HG02759 (cell line): ENCODE results near the gene SCN5A.
A peak's percentile ranks its signal among the peaks of the same experiment; 100 is the strongest.
"Not testable (repeated sequence)": the region's sequence is repeated elsewhere in the genome, so short reads cannot be mapped to it uniquely, and the experiment has no call there.

Source experiments
- ATAC-seq: cut with Tn5 transposase; IDR thresholded peaks from one replicate; pipeline ENCODE4 v1.9.1; 2021; ENCODE audit warnings: mild to moderate bottlenecking, moderate library complexity; ENCODE audit not compliant: unreplicated experiment

The SCN5A gene

GRCh38 chr3:38580450-38581382, 68.8 kb downstream of the SCN5A start:
- ATAC-seq: no peak

GRCh38 chr3:38579551-38580449, 69.7 kb downstream of the SCN5A start:
- ATAC-seq: peak; percentile 56

DNA sequence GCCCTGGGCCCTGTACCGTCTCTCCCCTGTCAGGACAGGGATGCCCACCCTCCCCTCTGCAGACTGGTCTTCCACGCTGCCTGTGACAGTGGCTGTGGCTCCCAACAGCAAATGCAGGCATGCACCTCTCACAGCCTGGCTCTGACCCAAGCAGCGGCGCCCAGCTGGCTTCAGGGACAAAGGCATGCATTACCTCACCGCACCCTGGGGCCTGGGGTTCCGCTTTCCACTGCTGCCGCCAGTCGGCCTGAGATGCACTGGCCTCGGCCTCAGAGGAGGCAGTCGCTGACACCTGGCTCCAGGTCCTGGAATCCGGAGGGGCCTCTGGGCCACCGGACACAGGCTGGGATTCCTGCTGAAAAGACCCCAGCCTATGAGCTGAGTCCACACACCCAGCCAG, 70.3 kb downstream of the SCN5A start:
- ATAC-seq: no peak

DNA sequence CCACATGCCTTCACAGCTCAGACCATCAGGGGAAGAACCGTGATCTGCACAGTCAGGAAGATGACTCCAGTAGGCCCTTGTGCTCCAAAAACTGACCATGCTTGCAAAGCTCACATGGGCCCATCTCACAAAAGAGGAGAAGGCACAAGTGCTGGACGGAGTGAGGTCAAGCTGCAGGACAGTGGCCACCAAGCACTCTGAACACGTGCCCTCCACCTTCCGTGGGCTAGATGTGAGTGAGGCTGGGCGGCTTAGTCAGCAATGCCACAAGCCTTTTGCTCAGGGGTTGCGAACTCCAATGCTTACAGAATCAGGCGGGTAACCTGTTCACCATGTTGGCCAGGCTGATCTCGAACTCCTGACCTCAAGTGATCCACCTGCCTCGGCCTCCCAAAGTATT, 70.9 kb downstream of the SCN5A start:
- ATAC-seq: no peak

DNA sequence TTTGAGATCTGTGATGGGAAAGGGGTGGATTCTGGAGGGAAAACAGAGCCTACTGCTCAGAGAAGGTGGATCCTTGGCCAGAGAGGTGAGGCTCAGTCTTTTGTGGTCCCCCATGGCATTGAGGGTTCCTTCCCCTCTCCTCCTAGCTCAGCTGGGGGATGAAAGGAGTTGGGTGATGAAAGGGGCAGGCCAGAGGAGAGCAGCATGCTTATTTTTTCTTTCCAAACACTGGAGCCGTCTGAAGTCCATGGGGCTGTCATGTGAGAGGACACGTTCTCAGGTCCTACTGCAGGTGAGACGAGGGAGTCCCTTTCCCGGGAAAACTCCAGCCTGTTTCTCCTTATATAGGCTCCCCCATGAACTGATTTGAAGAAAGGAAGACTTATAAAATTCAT, 71.4 kb downstream of the SCN5A start:
- no peak for ATAC-seq

- no peak for ATAC-seq
These were observed 72.0 kb downstream of the SCN5A start for GRCh38 chr3:38577371-38578080.

DNA sequence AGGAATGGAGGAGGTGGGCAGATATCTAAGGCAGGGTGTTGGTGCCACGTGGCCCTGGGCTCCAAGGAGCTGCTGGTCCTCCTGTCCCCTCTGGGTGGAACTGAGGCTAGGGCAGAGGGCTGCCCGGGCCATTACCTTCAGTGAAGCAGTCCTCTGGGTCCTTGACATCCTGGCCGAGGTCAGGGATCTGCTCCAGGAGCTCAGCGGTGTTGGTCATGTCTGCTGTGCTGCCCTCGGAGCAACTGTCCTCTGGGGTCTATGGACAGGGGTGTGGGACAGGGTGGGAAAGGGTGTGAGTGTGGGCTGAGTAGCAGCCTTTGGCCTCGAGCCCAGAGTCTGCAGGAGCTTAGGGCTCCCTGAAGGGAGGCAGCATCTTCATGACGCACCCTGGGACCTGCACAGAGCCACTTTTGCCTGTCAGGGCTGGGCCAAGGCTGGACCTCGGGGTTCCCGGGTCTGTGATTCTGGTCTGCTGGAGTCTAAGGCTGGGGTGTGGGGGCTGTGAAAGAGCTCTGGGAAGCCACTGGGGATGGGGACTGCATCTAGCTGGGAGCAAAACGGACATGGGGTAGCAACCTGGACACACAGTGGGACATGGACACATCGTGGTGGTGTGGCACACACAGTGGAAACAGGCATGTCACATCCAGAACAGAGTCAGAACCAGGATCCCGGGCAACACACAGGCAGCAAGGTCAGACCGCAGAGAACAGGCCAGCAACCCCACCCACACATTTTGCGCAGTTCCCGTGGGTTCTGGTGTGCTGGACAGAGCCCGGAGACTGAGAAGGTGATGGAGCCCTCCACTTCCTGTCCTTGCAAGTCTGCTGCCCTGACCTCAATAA, 72.7 kb downstream of the SCN5A start:
- no peak for ATAC-seq

- no peak for ATAC-seq
These were observed 73.4 kb downstream of the SCN5A start for GRCh38 chr3:38576131-38576525.

GRCh38 chr3:38575279-38575843, 74.1 kb downstream of the SCN5A start:
- ATAC-seq: no peak

DNA sequence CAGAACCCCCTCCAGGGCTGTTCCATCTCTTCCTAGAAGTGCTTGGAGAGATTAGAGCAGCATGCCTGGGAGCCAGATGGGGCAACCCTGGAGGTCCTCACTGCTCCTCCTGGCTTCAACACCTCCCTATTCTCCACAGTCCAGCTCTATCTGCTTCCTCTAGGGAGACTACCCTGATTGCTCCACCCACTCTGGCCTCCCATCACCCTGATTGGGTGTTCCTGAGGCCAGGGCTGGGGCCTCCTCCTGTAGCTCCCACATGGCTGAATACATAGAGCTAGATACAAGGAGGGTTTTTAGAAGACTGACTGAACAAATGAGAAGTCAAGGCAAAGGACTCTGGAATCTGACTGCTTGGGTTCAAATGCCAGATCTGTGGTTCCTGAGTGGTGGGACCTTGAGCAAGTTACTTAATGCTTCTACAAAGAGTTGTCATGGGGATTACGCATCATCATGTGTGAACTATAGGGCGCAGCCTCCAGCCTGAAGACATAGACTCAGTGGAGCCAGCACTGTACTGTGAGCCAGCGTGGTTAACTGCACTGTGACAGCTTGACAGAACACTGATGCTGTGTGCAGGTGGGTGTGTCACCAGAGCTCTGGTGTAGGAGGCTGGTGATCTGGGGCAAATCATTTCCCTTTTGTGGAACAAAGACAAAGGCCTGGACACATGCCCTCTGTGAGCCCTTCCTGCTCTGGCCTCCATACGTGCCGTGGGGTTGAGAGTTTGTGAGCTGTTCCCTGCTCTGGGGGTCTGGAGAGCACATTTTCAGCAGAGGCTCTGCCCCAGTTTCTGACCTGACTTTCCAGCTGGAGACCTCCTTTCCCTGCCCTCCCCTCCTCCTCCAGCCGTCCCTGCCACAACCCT, 74.8 kb downstream of the SCN5A start:
- no peak for ATAC-seq

DNA sequence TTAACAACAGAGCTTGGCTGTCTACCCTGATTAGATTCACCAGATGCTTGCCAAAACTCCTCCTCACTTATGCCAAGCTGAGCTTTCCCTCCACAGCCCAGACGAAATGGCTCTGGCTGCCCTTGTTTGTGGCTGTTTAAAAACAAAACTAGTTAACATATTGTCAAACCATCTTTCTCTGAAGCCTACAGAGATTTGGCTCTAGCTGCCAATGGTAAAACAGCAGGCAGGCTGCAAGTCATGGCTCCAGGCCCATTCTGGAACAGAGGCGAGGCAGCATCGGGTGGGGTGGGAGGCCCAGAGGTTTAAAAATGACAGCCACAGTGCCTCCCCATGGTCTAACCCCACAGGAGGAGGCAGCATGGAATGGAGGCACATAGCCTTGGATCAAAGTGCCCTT, 75.9 kb downstream of the SCN5A start:
- ATAC-seq: no peak

DNA sequence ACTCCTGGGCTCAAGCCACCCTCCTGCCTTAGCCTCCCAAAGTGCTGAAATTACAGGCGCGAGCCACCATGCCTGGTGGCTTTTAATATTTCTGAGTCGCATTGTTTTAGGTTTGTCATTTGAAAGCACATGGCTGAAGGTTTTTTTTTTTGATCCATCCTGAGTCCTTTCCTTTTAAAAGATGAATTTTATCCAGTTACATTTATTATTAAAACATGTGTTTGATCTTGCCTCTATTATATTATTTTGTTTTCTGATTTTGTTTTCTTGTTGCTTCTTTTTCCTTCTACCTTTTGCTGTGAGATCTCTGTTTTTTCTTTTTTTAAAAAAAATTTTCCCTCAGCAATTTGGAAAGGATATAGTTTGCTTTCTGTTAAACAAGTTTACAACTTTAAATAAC, 76.4 kb downstream of the SCN5A start:
- ATAC-seq: no peak

DNA sequence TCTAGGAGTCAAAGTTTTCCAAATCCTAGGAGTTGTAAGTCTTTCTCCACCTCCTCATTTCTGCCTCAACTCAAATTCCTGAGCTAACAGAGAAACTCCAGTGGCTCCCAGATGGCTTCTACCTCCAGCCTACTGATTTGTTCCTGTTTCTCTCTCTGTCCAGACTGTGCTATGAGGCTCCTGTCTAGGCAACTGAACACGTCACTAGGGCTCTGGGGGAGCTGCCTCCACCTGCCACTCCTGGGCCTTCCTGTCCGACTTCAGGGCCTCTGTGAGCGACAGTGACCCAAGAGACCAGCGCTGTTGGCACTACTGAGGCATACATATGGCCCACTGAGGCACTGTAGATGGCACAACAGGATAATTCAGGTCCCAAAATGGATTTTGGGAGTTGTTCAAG, 82.0 kb downstream of the SCN5A start:
- ATAC-seq: no peak

GRCh38 chr3:38566794-38567193, 82.7 kb downstream of the SCN5A start:
- not testable (repeated sequence) for ATAC-seq

DNA sequence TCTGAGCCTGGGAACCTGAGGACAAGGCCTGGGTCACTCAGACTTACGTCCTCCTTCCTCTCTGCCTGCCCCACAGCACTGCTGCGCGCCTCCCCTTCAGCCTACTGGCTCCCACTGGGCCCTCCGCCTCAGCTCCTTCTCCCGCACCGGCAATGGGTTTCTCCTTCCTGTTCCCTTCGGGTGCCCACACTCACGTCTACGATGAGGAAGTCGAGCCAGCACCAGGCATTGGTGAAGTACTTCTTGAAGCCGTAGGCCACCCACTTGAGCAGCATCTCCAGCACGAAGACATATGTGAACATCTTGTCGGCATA, 83.3 kb downstream of the SCN5A start:
- no peak for ATAC-seq

DNA sequence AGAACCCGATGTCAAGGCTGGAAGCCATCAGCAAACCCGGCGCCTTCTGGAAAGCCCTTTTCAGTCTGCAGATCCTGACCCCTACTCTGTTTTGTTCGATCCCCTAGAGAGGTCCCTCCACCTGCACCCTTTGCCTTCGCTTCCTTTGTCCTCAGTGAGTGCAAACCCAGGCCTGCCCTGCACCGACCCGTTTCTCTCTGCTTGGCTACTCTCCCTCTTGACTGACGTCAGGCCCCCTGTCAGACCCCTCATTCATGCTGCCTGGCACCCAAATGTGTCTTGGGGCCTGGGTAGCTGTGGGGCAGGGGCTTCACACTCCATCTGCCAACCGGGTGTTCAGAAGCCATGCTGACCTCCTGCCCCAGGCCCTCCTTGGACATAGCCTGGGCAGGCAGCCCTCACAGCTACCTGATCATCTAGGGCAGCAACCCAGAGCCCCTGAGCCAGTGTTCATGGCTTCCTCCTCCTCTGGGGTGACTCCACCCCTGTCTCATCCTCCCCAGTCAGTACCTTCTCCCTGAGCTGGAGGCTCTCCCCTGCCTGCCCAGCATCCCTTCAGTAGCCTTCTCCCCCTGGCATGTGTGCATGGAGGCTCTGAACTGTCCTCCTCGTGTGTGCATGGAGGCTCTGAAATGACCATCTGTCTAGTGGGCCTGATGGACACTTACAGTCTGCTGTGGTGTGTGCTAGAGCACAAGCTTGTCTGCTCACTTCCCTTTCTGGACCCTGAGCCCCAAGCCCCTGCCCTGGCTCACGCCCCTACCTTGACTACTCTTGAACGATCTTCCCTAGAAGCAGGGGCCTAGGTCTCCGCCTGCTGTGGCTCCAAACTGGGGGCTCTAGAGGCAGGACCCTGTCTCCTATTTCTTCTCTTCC, 83.9 kb downstream of the SCN5A start:
- no peak for ATAC-seq

GRCh38 chr3:38564631-38565338, 84.7 kb downstream of the SCN5A start:
- no peak for ATAC-seq

DNA sequence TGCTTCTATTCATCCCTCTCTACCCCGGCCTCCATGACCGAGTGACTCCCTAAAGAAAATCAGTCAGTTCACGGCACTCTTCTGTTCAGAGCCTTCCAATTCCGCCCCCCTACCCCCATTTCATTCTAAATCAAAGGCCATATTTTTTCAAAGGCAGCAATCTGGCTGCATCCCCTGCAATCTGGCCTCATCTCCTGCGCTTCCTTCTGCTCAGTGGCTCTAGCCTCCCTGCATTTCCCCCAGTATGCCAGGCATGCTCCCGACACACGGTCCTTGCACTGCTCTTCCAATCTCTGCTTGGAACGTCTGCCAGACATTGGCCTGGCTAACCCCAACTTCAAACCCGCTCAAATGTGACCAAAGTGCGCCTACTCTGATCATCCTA, 85.6 kb downstream of the SCN5A start:
- no peak for ATAC-seq
